Fibroblast of the aortic adventitia (primary cell): ENCODE results near the gene TARBP1. TPM values are rescaled to one million over a fixed set of nuclear protein-coding genes. Genes with fewer than 3 reads are reported as not detected.

Experiments used
- DNase-seq: peaks from one replicate; pipeline ENCODE4 v3.0.0-alpha.2; 2010; ENCODE audit warnings: low read depth
- H3K4me3 ChIP-seq: 2 replicates; pipeline ENCODE4 v1.5.1; 2011; ENCODE audit warnings: low read depth, mild to moderate bottlenecking, control low read depth, low read length, moderate library complexity
- CTCF ChIP-seq: IDR thresholded peaks from 2 replicates; pipeline ENCODE4 v1.5.1; 2011; ENCODE audit warnings: mild to moderate bottlenecking, low read length, control low read depth, inconsistent platforms; ENCODE audit not compliant: insufficient read depth
- total RNA-seq: library from RNA; depleted of rRNA; stranded (reverse); fragments of >200 nt; gene quantifications from 2 replicates; pipeline ENCODE4 v1.2.3, GENCODE V29; 2012; ENCODE audit warnings: low replicate concordance

The TARBP1 gene
- total RNA-seq, 1 donor, result 22.2 TPM

GRCh38 chr1:234489007-234489697, 10.2 kb upstream of the TARBP1 start:
- no peak for DNase-seq
- no peak for TF ChIP-seq CTCF
- H3K4me3 ChIP-seq, result no peak overlapping the region

- H3K4me3 ChIP-seq, result no peak overlapping the region
- no peak for DNase-seq
- TF ChIP-seq CTCF, result no peak
These were observed 9.4 kb upstream of the TARBP1 start for GRCh38 chr1:234488054-234489006.

GRCh38 chr1:234486858-234487840, 8.2 kb upstream of the TARBP1 start:
- TF ChIP-seq CTCF, result peak; percentile 82
- peak overlapping the region; percentile 25 for H3K4me3 ChIP-seq
- peak; percentile 94 for DNase-seq

- no peak overlapping the region for H3K4me3 ChIP-seq
- no peak for TF ChIP-seq CTCF
- no peak for DNase-seq
These were observed 6.2 kb upstream of the TARBP1 start for GRCh38 chr1:234484991-234485739.

GRCh38 chr1:234484218-234484617, 5.2 kb upstream of the TARBP1 start:
- H3K4me3 ChIP-seq, result no peak overlapping the region
- no peak for TF ChIP-seq CTCF
- peak; percentile 35 for DNase-seq
